HG03196 (cell line): ENCODE results near the gene RREB1.

Source experiments
- ATAC-seq: cut with Tn5 transposase; IDR thresholded peaks from one replicate; pipeline ENCODE4 v1.9.1; 2021; ENCODE audit not compliant: unreplicated experiment

RREB1 gene

DNA sequence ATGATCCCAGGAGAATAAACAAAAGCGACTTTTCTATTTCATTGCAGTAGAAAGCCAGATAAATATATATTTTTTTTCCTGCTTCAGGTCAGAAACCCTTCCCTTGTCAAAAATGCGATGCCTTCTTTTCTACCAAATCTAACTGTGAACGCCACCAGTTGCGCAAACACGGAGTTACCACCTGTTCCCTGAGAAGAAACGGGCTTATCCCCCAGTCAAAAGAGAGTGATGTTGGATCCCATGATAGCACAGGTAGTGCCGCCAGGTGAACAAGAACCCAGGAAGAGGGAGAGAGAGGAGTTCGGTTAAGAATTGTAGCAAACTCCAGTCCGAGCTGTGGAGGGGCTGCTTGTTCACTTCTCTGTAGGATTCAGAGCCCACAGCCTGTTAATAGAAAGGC, 132.6 kb downstream of the RREB1 start:
- ATAC-seq: no peak

DNA sequence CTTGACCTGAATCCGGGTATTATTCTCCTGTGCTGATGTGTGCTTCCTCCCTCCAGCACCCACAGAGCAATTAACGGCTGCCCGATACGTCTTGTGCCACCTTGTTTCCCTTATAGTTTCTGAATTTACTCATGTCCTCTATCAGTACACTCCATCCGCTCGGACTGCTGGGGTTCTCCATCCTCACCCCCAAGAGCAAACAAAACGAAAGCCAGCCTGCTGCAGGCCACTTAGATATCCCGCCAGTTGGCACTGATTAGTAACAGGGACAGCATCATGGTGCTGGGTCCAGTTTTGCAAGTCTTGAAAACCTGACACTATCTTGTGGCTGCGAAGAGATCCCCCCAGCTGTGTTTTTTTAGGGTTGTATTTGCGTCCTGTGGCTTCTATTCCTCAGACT, 133.4 kb downstream of the RREB1 start:
- no peak for ATAC-seq

DNA sequence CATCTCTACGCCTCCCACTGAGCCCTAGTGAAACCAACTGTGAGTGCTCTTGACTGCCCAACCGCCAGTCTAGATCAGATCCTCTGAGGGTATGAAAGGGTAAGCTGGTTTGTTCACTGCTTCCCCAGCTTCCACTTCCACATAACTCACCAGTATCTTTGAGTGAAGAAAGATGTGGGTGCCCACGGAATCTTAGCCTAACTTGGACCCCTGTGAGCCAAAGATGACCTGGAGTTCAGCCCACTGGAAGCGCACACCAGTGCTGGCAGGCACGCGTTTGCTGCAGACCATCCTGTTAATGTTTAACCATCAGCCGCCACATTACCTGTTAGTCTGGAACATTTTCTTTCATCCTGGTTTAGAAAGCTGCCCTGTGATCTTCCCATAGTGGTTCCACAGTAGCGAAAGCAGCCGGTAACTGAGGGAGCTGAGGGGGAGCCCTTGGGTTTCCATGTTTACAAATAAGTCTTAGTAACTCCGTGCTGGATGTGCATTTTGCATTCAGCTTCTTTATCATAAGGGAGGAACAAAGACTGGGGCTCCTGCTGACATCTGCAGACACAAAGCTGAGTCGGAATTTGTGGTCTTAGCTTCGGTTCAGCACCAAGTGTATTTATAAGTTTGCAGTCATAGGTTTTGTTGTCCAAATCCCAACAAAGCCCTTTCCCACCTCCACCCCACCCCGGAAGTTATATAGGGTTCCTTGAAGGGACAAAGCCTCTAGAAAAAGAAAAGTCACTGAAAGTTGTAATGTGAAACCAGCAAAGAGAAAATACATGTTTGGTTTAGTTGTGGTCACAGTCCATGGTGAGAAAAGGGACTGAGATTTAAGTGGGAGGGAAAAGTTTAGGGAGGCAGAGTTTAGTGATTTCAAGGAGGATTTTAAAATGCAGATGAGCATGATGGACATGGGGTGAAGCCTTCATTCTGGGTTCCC, 134.2 kb downstream of the RREB1 start:
- no peak for ATAC-seq

- no peak for ATAC-seq
These were observed 135.0 kb downstream of the RREB1 start for GRCh38 chr6:7242835-7243178.

DNA sequence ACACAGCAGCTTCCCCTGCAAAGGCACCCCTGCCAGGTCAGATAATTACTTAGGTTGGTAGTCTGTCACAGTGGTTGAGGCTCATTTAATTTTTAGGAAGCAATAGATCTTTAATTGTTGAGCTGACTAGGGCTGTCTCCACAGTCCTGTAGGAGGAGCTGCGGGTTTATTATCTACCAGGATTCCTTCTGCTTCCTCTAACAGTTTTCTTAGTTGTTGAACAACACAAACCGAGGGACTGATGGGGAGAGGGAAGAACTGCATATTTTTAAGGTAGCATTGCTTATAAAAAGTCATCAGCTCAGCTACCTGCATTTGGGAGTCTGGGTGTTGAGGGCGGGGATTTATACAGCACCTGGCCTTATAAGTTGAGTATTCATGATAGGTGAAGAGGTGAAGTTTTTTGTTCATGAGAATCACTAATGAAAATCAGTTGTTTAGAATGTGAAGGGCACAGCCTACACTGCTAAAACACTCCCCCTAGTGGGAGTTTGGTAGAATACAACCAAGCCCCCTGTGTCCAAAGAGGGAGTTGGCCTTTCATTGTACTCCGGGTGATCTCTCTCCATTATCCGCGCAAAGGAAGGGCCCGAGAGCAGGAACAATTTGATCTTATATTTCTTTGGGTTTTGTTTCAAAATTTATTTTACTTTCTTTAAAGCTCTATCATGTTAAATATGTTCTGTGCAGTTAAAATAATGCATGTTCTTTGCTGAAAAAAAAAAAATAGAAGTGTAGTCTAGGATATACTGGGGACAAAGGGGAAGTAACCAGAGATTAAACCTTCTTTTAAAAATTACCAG, 135.6 kb downstream of the RREB1 start:
- ATAC-seq: no peak

GRCh38 chr6:7245668-7246393, 138.1 kb downstream of the RREB1 start:
- no peak for ATAC-seq

- no peak for ATAC-seq
These were observed 138.8 kb downstream of the RREB1 start for GRCh38 chr6:7246401-7247178.

- no peak for ATAC-seq
These were observed 139.4 kb downstream of the RREB1 start for GRCh38 chr6:7247179-7247456.

- ATAC-seq: no peak
These were observed 140.1 kb downstream of the RREB1 start for GRCh38 chr6:7247828-7248227.

DNA sequence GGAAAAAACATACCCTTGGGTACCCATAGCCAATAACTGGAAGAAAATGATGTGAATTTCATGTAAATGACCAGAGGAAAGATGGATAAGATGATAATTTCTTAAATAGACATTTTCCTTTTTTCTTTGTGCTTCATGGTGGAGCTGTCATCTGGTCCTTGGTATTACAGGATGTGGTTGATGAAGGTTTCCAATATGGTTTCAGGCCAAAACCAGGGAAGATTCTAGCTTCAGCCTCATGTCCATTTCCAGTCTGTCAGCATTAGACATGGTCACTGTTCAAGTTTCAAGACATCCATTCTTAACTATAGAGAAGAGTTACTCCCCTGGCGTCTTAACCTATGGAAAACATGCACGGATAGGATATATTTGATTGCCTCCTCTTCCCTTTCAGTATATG, 141.6 kb downstream of the RREB1 start:
- ATAC-seq: no peak

DNA sequence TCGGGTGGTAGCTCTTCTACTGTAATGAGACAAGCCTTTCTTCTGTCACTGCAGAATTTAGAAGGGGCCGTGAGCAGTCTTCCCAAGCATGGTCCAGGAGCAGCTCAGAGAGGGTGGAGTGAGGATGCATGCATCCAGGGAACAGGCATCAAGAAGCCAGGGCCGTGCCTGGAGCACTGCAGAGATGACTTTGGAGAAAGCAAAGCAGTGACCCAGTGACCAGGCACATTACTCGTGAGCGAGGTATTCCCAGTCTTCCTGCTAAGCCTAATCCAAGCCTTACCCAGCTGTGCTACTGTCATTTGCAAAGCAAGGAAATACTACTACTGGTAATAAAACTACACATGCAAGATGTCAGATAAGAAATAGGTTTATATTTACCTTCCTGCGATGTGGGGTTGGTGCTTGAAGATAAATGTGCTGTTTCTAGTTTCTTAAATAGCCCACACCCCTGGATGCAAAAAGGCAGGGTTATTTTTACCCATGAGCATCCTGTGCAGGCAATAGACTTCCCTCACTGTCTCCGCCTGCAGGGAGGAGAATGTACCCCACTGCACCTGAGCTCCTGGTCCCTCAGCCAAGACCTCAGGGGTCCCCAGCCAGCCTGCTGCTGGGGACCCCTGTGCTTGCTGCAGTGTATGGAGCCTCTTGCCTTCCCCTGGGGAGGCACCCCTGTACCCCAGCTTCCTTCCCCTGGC, 142.3 kb downstream of the RREB1 start:
- no peak for ATAC-seq

GRCh38 chr6:7250812-7251211, 143.1 kb downstream of the RREB1 start:
- ATAC-seq: no peak

DNA sequence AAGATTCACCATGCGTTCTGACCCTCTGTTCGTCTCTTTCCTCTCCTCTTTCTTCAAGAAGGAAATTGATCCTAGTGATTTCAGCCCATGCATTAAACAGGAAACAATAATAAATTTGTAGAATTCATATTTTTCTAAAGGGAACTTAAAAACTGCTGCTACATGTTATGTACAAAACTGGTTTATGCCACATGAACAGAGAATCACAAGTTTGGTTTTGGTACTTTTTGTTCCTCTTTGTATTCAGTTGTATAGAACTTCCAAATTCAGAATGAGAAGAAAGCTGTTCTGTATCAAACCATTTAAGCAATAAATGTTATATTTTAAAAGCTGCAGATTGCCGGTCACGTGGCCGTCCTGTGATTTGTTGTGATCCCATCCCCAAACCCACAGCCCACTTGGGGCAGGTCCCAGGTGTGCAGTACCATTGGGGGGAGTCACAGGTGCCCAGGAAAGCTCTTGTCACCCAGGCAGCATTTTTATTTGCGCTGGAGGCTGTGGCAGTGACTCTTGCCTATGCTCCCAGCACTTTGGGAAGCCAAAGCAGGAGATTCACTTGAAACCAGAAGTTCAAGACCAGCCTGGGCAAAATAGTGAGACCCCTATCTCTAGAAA, 144.0 kb downstream of the RREB1 start:
- no peak for ATAC-seq

DNA sequence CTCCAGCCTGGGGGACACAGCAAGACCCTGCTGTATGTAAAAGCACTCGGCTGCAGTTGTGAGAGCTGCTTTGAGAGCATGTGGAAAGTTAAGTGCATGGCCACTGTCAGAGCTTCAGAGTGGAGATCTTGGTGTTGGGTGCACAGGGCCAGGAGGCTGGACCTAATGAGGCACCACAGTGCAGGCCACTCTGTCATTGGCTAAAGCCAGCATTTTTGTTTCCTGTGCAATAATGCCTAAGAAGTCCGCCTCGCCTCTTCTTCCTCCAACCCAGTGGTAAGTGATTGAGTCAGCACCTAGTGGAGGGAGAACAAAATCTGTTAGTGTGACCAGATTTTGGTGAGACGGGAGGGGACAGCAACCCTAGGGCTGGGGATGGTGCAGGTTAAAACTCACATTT, 144.6 kb downstream of the RREB1 start:
- ATAC-seq: no peak

DNA sequence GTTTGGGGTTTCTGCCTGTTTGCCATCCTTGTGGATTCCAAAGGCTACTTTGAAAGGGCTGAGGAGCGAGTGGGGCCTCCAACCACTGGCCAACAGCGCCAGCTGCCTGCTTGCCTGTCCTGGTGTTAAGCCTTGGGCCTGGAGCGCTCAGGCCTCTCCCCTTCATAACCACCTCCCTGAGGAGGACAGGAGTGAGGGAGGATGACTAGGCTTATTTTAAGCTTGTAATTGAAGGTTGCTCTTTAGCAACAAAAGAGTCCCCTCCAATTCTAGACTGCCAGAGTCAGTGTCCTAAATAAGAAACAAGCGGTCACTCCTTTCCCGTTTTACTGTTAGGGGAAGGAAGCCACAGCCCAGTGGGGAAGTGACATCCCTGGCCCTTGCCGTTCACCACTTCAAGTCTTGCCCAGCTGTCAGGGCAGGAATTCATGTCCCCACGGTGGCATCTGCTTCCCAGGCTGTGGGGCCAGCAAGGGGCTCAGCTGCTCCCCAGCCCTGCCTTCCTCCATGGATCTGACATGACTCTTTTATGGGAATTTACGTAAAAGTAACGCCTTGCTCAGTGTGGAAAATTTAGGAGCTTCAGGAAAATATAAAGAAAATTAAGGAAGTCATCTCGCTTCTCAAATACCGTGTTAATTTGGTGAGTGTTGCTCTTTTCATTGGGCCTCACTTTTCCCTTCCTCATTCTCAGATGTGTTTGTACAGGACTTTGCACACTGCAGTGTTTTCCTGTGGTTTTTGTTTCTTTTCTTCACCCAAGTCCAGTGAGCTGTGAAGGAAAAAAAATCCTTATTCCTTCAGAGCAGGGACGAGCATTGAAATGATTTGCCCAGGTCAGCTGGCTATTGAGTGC, 147.4 kb downstream of the RREB1 start:
- no peak for ATAC-seq

DNA sequence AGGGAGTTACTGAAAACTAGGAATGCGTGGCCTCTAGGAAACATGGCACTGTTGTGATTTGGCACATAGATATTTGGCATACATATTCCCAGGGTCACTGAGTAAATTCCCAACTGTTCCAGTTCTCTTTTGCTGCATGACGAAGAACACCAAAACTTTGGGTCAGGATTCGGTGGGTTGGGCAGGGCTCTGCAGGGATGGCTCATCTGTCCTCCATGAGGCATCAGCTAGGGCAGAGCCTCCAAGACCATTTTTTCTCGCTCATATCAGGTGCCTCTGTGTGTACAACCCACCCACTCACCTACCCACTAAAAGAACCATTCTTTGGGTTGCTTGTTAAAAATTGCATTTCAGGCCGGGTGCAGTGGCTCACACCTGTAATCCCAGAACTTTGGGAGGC, 148.2 kb downstream of the RREB1 start:
- ATAC-seq: no peak

DNA sequence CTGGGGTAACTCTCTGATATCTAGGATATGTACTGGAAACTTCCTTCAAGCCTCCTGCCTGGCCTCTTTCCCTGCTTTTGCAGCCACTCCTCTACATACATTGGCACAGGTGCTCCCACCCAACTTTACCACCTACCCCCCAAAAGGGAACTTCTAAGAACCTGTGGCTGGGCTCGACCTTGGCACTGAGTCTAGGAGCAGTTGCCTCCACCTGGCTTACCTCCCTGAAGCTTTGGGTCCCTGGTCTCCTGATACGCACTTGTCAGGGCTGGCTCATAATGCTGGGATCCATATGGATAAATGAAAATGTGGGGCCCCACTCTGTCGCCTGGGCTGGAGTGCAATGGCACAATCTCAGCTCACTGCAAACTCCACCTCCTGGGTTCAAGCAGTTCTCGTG, 149.0 kb downstream of the RREB1 start:
- ATAC-seq: no peak

- no peak for ATAC-seq
These were observed 149.9 kb downstream of the RREB1 start for GRCh38 chr6:7257521-7258230.
